Vagina (tissue), 2 donors: Measurements from ENCODE around the gene INPP5A. TPM values are rescaled to one million over a fixed set of nuclear protein-coding genes. Genes with fewer than 3 reads are reported as not detected.

Experiments used
- DNase-seq, 2 donors: peaks; one replicate each; pipeline ENCODE4 v3.0.0-alpha.2; 2017; ENCODE audit errors: extremely low spot score in 2 of 2
- H3K27ac ChIP-seq: fragments of 200-600 bp; sonication (generic); one replicate; pipeline ENCODE4 v1.5.1; 2019
- H3K27me3 ChIP-seq: fragments of 200-600 bp; sonication (generic); one replicate; pipeline ENCODE4 v1.5.1; 2019
- H3K36me3 ChIP-seq, 2 donors: fragments of 200-600 bp; sonication (generic); one replicate each; pipeline ENCODE4 v1.5.1; 2017 to 2019
- H3K4me1 ChIP-seq: fragments of 200-600 bp; sonication (generic); one replicate; pipeline ENCODE4 v1.5.1; 2019
- H3K4me3 ChIP-seq, 2 donors: fragments of 200-600 bp; sonication (generic); 1 replicate in 1 of 2; 2 replicates in 1 of 2; pipeline ENCODE4 v1.5.1; 2016 to 2019
- H3K9me3 ChIP-seq: fragments of 200-600 bp; sonication (generic); one replicate; pipeline ENCODE4 v1.5.1; 2019
- POLR2A ChIP-seq, 2 donors: fragments of 450-650 bp; IDR thresholded peaks; one replicate each; pipeline ENCODE4 v1.6.1; 2017; ENCODE audit warnings: antibody characterized with exemption in 2 of 2, mild to moderate bottlenecking in 2 of 2, moderate library complexity in 2 of 2
- POLR2AphosphoS5 ChIP-seq, 2 donors: sonication (generic); formaldehyde crosslinking; IDR thresholded peaks; one replicate each; pipeline ENCODE4 v1.9.0; 2017; ENCODE audit warnings: antibody characterized with exemption in 2 of 2, mild to moderate bottlenecking in 2 of 2, low read depth in 1 of 2; ENCODE audit not compliant: insufficient read depth in 1 of 2
- intact Hi-C: fragments of 100-400 bp; cut with DNase I; formaldehyde crosslinking; loops from one replicate; pipeline ENCODE4 v1.15.1; 2023
- total RNA-seq: library from RNA; depleted of rRNA; stranded (reverse); fragments of >200 nt; gene quantifications from one replicate; pipeline ENCODE4 v1.2.3, GENCODE V29; 2016
- TF ChIP-seq, protein P1 (sequence below), 3 experiments: fragments of 450-650 bp in 2 of 3; fragments of 200-600 bp in 1 of 3; sonication (generic) in 1 of 3; IDR thresholded peaks; one replicate each; pipeline ENCODE4 v1.5.1; 2017 to 2019; ENCODE audit warnings: antibody characterized with exemption in 3 of 3, mild to moderate bottlenecking in 2 of 3, moderate library complexity in 2 of 3

The INPP5A gene
- total RNA-seq, 1 donor from 2014 or later: 24.3 TPM

GRCh38 chr10:132758865-132759264, 221.3 kb downstream of the INPP5A start:
- no peaks in the 10 kb centered on the region for H3K9me3 ChIP-seq
- TF ChIP-seq POLR2A (IDR thresholded peaks at IDR 0.05): no peak
- no peak for TF ChIP-seq POLR2AphosphoS5 (IDR thresholded peaks at IDR 0.05; ENCODE audit: insufficient read depth in 1 of 2, low read depth in 1 of 2)
- TF ChIP-seq, protein P1, sequence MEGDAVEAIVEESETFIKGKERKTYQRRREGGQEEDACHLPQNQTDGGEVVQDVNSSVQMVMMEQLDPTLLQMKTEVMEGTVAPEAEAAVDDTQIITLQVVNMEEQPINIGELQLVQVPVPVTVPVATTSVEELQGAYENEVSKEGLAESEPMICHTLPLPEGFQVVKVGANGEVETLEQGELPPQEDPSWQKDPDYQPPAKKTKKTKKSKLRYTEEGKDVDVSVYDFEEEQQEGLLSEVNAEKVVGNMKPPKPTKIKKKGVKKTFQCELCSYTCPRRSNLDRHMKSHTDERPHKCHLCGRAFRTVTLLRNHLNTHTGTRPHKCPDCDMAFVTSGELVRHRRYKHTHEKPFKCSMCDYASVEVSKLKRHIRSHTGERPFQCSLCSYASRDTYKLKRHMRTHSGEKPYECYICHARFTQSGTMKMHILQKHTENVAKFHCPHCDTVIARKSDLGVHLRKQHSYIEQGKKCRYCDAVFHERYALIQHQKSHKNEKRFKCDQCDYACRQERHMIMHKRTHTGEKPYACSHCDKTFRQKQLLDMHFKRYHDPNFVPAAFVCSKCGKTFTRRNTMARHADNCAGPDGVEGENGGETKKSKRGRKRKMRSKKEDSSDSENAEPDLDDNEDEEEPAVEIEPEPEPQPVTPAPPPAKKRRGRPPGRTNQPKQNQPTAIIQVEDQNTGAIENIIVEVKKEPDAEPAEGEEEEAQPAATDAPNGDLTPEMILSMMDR (IDR thresholded peaks at IDR 0.05): no peak
- intact Hi-C loops: no loop called here
- H3K4me3 ChIP-seq: no peak overlapping the region
- no peak for DNase-seq
- H3K27me3 ChIP-seq: no peaks in the 10 kb centered on the region
- no peaks in the 10 kb centered on the region for H3K4me1 ChIP-seq
- H3K27ac ChIP-seq: no peak overlapping the region
- peaks cover 0 to 41% of the 10 kb centered on the region in 2 donors for H3K36me3 ChIP-seq

- Histone ChIP-seq H3K4me3 (no peak overlapping the region), H3K27me3 (no peaks in the 10 kb centered on the region)
- TF ChIP-seq, protein P1 (IDR thresholded peaks at IDR 0.05): no peak
- TF ChIP-seq POLR2A (IDR thresholded peaks at IDR 0.05) (no peak), POLR2AphosphoS5 (IDR thresholded peaks at IDR 0.05; ENCODE audit: insufficient read depth in 1 of 2, low read depth in 1 of 2) (no peak)
These were observed 223.9 kb downstream of the INPP5A start for GRCh38 chr10:132761395-132762060.

GRCh38 chr10:132762267-132762666, 224.7 kb downstream of the INPP5A start:
- no peak for TF ChIP-seq POLR2A (IDR thresholded peaks at IDR 0.05)
- TF ChIP-seq, protein P1 (IDR thresholded peaks at IDR 0.05): no peak
- no peak for TF ChIP-seq POLR2AphosphoS5 (IDR thresholded peaks at IDR 0.05; ENCODE audit: insufficient read depth in 1 of 2, low read depth in 1 of 2)
- Histone ChIP-seq H3K4me3 (no peak overlapping the region), H3K27ac (no peak overlapping the region), H3K9me3 (no peaks in the 10 kb centered on the region), H3K27me3 (no peaks in the 10 kb centered on the region), H3K36me3 (peaks cover 0 to 26% of the 10 kb centered on the region in 2 donors), H3K4me1 (no peaks in the 10 kb centered on the region)
- DNase-seq: no peak
- intact Hi-C loops: no loop called here

More at GRCh38 chr10:132761395-132762060, 223.9 kb downstream of the INPP5A start:
- Histone ChIP-seq H3K4me1 (no peaks in the 10 kb centered on the region), H3K36me3 (peaks cover 0 to 29% of the 10 kb centered on the region in 2 donors), H3K9me3 (no peaks in the 10 kb centered on the region), H3K27ac (no peak overlapping the region)
- intact Hi-C loops: no loop called here
- no peak for DNase-seq

- Histone ChIP-seq H3K4me1 (no peaks in the 10 kb centered on the region), H3K4me3 (no peak overlapping the region), H3K27ac (no peak overlapping the region), H3K27me3 (no peaks in the 10 kb centered on the region), H3K9me3 (no peaks in the 10 kb centered on the region), H3K36me3 (peaks cover 0 to 20% of the 10 kb centered on the region in 2 donors)
- DNase-seq: no peak
- intact Hi-C loops: no loop called here
- TF ChIP-seq POLR2A (IDR thresholded peaks at IDR 0.05) (no peak), POLR2AphosphoS5 (IDR thresholded peaks at IDR 0.05; ENCODE audit: insufficient read depth in 1 of 2, low read depth in 1 of 2) (no peak)
- TF ChIP-seq, protein P1 (IDR thresholded peaks at IDR 0.05): no peak
These were observed 226.0 kb downstream of the INPP5A start for GRCh38 chr10:132763545-132763944.

GRCh38 chr10:132764108-132764507, 226.5 kb downstream of the INPP5A start:
- TF ChIP-seq, protein P1 (IDR thresholded peaks at IDR 0.05): no peak
- TF ChIP-seq POLR2AphosphoS5 (IDR thresholded peaks at IDR 0.05; ENCODE audit: insufficient read depth in 1 of 2, low read depth in 1 of 2): no peak
- TF ChIP-seq POLR2A (IDR thresholded peaks at IDR 0.05): no peak
- no peak for DNase-seq
- H3K4me1 ChIP-seq: no peaks in the 10 kb centered on the region
- H3K9me3 ChIP-seq: no peaks in the 10 kb centered on the region
- H3K27me3 ChIP-seq: no peaks in the 10 kb centered on the region
- H3K36me3 ChIP-seq: peaks cover 0 to 20% of the 10 kb centered on the region in 2 donors
- no peak overlapping the region for H3K4me3 ChIP-seq
- no peak overlapping the region for H3K27ac ChIP-seq
- intact Hi-C loops: no loop called here
